SK-N-SH treated with all-trans-retinoic acid at 6 μM for 48 hours (cell line): ENCODE data around the gene FECH.
"Not testable (repeated sequence)": the region's sequence is repeated elsewhere in the genome, so short reads cannot be mapped to it uniquely, and the experiment has no call there.

ENCODE experiments used
- ISL1 ChIP-seq: fragments of 250-450 bp; sonication (Bioruptor Pico); IDR thresholded peaks from 2 replicates; pipeline ENCODE4 v2.1.2; 2022; ENCODE audit warnings: mild to moderate bottlenecking, moderate library complexity
- PPARA ChIP-seq: fragments of 250-450 bp; sonication (Bioruptor Pico); IDR thresholded peaks from 2 replicates; pipeline ENCODE4 v1.5.0; 2020; ENCODE audit warnings: mild to moderate bottlenecking, borderline replicate concordance

DNA sequence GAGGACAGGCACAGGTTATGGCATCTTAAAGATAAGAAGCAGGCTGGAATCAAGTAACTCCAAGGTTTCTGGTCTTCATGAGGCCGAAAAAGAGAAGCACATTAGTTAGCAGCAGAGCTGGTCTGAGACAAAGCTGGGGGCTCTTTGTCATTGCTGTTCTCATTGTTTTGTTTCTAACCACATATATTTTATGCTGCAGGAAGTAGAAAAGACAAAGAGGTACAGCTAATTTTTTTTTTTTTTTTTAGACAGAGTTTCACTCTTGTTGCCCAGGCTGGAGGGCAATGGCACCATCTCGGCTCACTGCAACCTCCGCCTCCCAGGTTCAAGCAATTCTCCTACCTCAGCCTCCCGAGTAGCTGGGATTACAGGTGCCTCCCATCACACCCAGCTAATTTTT lies 6.2 kb upstream of the FECH start:
- TF ChIP-seq ISL1, PPARA (CRISPR knock-in tag): not testable (repeated sequence)
